TTC549 (cell line): Measurements from ENCODE around the gene HAUS7.

ENCODE experiments used
- FAIRE-seq: peaks from 2 replicates; lab custom pipeline; 2012; peaks lifted over from hg19 to GRCh38; lab: Jason Lieb, UNC

HAUS7 gene

DNA sequence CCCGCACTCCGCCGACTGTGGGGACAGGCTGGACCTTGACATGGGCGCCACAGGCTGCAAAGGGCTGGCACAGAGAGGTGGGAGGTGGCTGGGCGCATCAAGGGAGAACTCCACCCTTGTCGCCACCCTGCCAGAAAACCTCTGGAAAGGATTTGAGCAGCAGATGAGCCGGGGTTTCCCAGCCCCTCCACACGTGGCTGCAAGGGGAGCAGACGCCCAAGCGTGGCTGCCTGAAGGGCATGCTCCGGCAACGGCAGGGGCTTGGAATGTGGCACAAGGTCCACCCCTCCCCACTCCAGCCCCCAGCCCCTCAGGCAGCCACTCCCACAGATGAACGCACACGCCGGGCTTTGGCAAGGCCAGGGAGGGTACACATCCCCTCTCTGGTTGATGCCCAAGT is 29.0 kb upstream of the HAUS7 start:
- FAIRE-seq, result no peak

DNA sequence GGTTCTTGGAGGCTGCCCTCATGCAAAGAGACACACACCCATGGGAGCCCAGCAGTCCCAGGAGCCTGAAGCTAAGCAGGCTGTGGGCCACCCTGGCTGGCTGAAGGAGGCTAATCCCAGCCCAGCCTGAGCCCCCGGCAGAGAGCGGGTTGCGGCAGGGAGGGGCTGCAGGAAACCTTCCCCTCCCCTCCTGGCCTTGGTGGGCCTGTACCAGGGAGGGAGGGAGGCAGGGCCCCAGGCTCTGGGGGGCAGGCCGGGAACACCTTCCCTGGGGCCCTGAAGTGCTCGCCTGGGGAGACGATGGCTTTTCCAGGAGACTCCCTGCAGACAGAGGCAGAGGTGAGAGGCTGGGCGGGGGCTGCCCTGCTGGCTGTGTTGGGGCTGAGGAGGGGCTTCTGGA is 28.1 kb upstream of the HAUS7 start:
- FAIRE-seq, result no peak

DNA sequence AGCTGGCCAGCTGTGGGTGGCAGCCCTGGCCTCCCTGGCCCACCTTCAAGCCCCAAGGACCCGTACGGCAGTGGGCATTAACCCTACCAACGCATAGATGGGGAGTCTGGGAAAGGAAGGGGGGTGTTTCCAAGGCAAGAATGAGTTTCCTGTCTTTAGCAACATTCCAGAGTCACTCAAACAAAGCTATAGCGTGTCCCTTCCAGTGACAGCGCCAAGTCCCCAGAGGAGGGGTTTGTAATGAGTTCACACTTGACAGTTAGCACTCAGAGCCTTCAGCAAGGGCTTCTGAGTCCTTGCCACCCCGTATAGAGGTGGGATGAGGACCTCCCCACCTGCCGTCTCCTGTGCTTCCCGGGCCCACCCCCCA is 26.2 kb upstream of the HAUS7 start:
- FAIRE-seq, result no peak

DNA sequence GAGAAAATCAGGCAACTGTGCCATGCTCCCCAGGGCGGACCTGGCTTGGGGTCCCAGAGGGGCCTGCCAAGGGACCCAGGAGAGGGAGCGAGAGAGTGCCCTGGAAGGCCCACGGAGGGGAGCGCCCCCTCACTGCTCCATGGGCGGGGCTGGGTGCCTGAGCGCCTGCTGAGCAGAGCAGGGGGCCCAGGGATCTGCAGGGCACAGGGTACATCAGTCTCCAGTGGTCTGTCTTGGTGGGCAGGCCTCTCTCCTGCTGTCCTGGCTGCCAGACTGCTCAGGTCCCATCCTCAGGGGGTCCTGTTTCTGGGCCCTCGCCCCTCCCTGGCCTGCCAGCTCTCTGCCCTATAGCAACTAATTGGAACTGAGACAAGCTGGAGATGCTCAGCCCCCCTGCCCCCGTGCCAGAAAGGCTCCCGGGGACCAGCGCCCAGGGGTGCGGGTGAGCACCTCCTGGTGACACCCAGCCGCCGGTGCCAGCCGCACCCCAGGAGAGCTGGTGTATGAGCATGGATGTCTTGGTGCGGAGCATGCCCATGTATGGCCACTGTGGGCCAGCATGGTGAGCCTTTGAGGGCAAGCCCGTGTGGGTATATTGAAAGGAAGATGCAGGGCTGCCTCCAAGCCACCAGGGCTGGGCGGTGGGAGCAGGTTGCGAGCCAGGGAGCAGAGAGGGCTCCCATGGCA is 25.7 kb upstream of the HAUS7 start:
- FAIRE-seq, result no peak

DNA sequence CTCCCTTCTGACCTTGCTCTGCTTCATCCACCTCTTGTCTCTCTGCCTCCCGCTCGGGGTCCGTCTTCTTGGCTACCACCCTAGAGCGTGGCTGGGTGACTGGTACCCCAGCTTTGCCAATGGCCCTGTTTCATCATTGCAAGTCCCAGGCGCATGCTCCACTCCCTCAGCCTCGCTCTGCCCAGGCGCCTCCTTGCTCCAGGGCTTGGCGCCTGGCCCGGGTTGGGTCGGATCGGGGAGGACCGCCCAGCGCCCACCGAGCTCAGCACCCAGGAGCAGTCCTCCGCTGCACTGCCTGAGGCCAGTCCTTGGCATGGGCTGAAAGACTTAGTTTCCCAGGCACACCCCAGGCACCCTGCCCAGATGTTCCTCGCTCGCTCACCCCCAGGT is 25.0 kb upstream of the HAUS7 start:
- FAIRE-seq, result no peak

DNA sequence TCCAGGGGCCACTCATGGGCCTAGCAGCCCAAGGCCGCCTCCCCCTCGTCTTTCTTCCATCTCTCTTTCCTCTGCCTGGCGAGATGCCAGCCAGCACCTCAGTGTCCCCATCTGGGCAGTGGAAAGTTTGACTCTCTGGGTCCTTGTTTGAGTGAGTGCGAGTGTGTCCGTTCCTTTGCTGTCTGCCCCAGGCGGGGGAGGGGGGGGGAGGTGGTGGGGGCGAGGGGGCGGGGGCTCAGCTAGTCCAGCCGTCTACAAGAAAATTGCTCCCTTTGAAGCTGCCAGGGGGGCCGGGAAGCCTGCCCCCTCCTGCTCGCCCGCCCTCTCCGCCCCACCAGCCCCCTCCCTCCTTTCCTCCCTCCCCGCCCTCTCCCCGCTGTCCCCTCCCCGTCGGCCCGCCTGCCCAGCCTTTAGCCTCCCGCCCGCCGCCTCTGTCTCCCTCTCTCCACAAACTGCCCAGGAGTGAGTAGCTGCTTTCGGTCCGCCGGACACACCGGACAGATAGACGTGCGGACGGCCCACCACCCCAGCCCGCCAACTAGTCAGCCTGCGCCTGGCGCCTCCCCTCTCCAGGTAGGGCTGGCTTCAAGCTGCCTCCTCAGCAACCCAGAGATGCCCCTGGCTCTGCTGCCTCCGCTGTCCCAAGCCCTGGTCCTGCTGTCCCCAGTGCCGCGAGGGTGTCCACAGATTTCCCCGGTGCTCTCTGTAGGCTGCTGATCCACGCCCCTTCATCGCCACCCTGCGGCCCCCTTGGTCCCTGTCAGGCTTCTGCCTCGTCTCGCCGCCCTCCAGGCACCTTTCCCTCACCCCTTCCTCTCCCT is 24.4 kb upstream of the HAUS7 start, which contains the start of gene BGN:
Gene BGN, plus strand, starts transcription at position 440 of the 821 bp plus-strand sequence. CDS start 9,652 bp downstream, outside the sequence.
- no peak for FAIRE-seq

DNA sequence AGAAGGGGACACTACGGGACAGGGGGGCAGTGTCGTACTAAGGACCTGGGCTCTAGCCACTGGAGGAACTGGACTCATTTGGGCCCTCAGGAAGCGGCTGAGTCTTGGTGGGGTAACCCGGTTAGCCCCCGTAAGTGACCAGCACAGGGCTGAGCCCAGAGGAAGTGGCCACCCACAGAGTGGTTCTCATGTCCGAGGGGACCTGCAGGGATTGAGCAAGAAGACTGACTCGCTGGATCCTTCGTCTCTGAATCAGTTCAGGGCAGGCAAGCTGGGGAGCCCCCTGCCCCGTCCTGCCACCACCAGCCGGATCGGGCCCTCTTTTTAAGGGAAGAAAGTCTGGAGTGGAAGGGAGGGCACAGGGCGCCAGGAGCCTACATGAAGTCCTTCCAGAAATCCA is 23.7 kb upstream of the HAUS7 start:
- FAIRE-seq, result no peak

DNA sequence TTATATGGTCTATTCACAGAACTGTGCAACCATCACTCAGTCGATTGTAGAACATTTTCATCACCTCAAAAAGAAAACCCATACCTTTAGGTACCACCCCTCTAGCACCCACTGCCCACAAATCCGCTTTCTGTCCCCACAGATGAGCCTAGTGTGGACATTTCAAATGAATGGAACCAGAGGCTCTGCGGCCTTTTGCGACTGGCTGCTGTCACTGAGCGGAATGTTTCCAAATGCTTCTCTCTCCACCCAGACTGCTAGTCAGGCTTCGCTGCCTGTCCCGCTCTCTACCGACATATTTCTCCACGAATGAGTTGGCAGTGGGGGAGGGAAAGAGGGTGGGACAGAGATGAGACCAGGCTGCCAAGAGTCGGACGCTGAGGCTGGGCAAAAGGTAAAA is 22.7 kb upstream of the HAUS7 start:
- no peak for FAIRE-seq

DNA sequence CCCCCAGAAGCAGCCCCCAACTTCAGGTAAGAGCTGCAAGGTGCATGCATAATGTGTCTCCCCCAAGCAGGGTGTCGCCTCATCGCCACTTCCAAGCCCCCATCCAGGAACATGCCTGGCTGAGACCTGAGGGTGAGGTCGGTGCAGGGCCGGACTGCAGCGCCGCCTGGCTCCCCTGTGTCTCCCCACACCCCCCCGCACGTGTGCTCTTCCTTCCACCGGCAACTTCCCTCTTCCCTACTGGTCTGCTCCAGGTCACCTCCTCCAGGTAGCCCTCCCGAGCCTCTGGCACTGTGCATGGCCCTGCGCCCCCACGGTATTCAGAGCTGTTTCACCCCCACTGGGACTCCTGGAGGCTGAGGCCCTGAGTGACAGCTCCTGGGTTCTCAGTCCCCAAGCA is 22.2 kb upstream of the HAUS7 start:
- no peak for FAIRE-seq

DNA sequence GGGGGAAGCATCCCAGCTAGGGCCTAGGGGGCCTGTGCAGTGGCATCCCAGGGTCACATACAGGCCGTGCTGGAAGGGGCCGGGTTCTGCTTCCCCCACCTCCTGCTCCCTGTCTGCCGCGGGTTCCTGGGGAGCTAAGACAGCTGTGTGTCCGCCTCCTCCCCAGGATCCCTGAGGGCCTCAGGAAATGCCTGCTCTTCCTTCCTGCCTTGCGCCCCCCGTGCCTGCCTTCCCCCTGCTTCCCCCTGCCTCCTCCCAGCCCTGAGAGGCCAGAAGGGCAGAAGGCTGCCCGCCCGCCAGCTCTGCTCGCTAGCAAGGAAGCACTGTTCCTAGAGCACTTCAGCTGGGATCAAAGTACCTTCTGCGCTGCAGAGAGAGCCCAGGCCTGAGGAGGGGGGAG is 21.5 kb upstream of the HAUS7 start:
- FAIRE-seq, result no peak

DNA sequence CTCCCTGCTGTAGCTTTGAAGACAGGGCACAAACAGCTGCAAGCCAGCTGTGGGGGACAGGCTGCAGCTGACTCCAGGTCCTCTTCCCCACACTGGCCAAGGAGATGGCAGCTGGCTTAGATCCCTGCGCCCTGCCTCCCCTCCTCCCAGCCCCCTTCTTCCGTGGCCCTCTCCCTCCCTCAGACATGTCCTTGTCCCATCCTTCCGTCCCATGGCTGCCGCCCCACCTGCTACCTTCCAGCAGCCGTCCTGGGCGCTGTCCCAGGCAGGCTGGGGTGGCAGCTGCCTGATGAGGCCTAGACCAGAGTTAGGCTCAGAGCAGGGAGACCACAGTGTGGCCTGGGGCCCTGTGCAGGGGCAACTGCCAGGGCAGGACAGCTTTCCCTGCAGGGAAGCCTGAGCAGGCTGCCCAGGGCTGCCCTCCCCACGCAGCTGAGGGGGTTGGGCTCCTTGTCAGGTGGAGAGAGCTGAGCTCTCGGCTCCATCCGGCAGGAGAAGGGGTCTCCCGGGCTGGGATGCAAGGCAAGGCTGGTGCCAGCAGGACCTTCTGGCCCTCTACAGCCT is 21.1 kb upstream of the HAUS7 start:
- no peak for FAIRE-seq

DNA sequence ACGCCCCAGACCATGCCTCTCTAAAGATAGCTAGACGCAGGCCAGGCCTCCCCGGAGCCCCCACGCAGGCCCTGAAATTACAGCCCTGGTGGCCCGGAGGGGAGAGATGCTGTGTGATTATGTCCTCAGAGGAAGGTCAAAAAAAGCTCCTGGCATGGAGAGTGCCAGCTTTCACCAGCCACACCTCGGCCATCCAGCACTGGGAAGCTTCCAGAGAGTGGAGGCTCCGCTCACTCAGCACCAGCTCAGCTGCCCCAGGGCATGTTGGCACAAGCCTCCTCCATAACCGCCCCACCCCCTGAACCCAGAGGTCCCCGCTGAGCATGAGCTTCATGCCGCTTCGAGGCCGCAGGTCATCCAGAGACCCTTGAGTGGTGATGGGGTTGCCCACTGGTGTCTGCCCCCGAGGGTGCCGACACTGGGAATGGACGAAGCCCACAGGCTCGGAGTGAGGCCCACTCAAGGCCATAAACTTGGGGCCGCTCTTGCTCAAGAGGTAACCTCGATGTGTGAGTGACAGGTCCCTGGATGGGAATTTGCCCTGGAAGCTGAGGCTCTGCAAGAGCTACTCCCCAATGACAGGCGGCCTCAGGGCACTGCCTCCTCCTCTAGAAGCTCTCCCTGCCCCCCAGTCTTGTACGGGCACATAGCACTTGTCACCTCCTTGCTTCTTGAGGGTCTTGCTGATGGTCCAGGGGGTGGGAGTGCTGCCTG is 20.0 kb upstream of the HAUS7 start:
- no peak for FAIRE-seq

DNA sequence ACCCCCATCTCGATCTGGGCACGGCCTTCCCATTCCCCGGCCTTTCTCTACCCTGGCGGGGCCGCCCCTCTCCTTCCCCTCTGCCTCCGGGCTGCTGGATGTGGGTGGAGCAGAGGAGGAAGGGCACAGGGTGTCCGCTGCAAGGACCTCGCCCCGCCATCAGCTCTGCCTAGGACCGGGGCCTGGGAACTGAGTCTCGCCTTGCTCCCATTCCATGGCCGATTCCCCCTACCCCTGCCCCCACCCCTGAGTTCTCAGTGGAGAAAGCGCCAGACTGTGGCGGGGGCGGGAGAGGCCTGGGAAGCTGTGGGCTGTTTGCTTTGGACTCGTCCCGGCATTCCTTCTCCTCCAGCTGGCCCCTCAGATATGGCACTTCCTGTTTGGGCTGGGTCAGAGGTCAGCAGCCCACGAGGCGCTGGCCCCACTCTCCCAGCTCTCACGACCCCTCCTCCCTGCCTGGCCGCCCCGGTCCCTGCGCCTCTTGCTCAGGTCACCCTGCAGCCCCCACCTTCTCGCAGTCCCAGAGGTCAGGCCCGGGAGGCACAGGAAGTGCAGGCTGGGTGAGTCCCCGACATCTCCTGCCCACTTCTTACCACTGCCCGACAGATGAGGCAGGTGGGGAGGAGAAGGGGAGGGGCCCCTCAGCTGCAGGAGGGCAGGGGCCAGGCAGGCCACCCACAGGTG is 18.0 kb upstream of the HAUS7 start:
- no peak for FAIRE-seq

DNA sequence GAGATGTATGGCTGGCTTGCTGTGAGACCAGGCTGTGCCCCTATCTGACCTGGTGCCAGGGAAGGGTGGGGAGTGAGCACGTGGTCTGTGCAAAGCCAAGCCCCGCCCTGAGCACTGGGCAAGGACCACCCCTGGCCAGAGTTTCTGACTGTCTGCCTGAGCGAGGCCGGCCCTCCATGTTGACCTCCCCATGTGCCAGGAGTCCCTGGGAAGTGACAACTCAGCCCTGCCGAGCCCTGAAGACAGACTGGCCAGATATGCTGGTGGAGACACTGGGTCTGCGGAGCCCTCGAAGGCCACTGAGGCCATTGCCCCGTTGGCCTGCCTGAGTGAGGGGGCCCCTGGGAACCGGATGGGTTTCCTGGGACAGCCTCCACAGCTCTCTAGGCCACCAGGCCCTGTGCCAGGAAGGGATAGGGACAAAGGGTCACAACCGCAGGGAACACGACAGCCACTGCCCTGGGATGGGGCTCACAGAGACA is 17.3 kb upstream of the HAUS7 start:
- no peak for FAIRE-seq

DNA sequence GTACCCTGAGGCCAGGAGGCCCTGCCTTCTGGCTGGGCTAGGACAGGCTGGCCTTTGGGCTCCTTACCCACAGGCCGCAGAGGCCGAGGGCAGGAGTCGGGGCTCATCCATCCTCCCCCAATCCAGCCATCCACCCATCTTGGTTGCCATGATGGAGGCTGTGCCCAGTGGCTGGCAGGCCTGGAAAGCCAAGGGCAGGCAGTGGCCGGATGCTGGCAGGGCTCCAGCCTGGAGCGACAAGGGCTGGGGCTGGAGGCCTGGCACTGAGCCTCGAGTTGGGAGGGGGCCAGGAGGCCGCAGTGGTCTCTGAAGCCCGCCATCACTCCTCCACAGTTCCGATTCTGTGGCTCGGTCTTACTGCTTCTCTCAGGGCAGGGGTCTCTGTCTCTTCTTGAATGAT is 15.8 kb upstream of the HAUS7 start:
- FAIRE-seq, result no peak

DNA sequence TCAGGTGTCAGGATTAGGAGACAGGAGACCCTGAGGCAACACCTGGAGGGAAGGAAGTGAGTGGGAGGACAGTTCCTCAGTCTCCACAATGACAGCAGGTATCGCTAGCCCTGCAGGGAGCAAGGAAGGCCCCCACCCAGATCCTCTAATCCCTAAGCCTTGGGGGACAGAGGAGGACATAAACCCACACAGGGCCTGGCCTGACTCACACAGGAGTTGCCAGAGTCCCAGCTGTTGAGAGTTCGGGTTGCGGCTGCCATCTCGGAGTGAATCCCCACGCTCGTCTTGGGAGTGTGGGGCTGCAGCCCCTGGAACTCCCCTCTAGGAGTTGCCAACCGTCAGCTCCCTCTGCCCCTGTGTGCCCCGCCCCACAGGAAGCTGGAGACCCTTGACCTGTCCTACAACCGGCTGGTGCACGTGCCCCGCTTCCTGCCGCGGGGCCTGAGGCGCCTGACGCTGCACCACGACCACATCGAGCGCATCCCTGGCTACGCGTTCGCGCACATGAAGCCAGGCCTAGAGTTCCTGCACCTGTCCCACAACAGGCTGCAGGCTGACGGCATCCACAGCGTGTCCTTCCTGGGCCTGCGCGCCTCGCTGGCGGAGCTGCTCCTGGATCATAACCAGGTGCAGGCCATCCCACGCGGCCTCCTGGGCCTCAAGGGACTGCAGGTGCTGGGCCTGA is 15.2 kb upstream of the HAUS7 start:
- no peak for FAIRE-seq

DNA sequence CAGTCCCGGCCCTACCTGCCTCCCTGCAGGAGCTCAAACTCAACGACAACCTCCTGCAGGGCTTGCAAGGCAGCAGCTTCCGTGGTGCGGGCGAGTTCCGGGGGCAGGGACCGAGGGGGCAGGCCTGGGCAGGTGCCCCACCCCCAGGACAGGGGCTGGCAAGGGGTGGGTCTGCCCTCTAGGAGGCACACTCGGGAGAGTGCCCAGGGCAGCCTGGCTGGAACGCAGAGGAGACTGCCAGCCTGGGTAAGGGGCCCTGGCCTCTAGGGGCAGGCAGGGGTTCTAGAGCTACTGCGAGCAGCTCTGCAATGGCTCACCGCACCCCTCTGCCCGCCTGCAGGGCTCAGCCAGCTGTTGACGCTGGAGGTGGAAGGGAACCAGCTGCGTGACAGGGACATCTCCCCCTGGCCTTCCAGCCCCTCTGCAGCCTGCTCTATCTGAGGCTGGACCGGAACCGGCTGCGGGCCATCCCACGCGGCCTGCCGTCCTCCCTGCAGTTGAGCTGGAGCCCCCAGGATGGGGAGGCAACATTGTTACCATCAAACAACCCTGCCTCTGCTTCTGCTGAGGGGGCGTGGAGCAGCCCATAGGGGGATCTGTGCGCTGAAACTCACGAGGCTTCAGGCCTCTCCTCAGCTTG is 12.1 kb upstream of the HAUS7 start:
- FAIRE-seq, result no peak

DNA sequence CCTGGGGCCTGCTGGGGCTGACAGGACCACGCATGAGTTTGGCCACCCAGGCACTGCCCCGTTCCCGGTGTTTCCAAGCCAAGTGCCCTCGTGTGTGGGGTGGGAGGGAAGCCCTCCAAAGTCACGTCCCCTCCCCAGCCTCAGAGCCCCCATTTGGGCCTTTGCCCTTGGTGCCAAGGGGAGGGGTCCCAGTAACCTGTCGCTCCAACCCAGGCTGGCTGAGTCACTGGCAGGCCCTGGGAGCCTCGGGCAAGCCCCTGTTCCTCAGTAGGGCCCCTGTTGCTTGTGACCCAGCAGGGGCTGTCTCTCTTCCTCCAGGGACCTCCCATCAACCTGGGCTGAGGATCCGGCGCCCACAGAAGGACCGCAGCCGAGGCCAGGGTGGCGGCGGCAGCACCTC is 10.7 kb upstream of the HAUS7 start:
- no peak for FAIRE-seq

DNA sequence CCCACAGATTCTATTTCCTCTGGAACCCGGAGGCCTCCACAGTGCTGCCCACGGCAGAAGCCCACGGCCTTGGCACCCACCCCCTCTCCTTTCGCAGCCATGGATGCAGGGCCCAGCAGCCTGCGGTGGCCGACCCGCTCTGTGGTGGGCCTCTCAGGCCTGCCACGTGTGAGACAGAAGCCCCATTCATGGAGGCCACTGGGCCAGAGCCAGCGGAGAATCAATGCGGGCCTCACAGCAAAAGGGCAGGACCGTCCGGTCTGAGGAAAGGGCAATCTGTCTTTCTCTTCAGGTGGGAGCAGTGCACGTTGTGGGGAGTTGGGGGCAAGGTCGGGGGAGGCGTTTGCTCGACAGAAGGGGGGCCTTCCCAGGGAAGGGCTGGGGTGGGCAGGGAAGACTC is 8.4 kb upstream of the HAUS7 start:
- no peak for FAIRE-seq

DNA sequence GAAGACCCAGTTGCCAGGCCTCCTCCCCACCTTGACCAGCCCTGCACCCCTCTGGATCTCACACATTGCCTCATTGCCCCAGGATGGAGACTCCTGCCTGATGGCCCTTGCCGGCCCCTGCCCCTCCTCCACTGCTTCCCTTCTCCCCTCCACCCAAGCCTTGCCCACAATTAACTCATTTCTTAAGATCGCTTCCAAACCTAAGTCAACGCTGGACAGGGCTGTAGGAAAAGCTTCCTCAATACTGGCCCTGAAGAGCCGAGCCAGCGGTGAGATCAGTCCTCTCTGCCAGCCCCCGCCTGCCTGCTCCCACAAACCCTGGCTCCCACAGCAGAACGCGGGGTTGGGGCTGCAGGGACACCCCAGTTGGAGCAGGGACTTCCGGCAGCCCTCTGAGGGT is 7.5 kb upstream of the HAUS7 start:
- no peak for FAIRE-seq

DNA sequence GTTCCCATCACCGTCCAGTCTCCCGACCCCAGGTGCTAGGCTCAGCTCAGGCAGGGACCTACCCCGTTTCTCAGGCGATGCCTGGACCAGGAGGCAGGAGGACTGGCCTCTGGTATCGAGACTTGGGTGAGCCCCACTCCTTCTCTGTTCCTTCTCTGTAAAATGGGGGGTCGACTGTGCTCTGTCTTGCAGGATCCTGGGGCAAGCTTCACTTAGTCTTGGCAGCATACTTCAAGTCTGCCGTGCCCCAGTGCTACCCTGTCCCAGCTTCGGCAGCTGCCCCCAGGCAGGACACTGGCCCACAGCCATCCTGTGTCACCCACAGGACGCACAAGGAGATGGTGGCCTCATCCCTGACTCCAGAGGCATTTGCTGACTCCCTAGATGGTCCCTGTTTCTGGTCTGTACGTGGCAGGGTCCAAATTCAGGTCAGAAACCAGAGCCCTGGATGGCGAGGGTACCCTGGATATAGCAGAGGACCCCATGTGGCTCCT is 7.0 kb upstream of the HAUS7 start:
- FAIRE-seq, result no peak
